Stimulated activated effector memory CD8-positive, alpha-beta T cell treated with anti-CD3 and anti-CD28 coated beads, Interleukin-12 subunit alpha, Interleukin-12 subunit beta, amount 100 ng/mL, for 72 hours (primary cell): Measurements from ENCODE around the gene OAS1.
"Not testable (repeated sequence)": the region's sequence is repeated elsewhere in the genome, so short reads cannot be mapped to it uniquely, and the experiment has no call there.

ENCODE experiments used
- ATAC-seq: fragments of 150-1000 bp; cut with Tn5 transposase; 2 replicates; pipeline ENCODE4 v1.10.0; 2021
- DNase-seq, 2 donors: peaks; one replicate each; pipeline ENCODE4 v3.0.0; 2021 to 2022; ENCODE audit warnings: low spot score in 2 of 2
- H3K27ac Mint-ChIP-seq: one replicate; pipeline ENCODE4 v1.8.0; 2022; ENCODE audit warnings: mild to moderate bottlenecking, mixed read lengths
- H3K36me3 Mint-ChIP-seq: one replicate; pipeline ENCODE4 v1.8.0; 2022; ENCODE audit warnings: mild to moderate bottlenecking, mixed read lengths
- H3K4me1 Mint-ChIP-seq: one replicate; pipeline ENCODE4 v1.8.0; 2022; ENCODE audit warnings: mixed read lengths
- H3K4me3 Mint-ChIP-seq: one replicate; pipeline ENCODE4 v1.8.0; 2022; ENCODE audit warnings: mild to moderate bottlenecking, mixed read lengths
- H3K9me3 Mint-ChIP-seq: one replicate; pipeline ENCODE4 v1.8.0; 2022; ENCODE audit warnings: mixed read lengths

The OAS1 gene

GRCh38 chr12:112938751-112939150 lies 32.0 kb downstream of the OAS1 start:
- peak in 1 of 2 donors; percentile 52 for DNase-seq
- peaks cover 41% of the 10 kb centered on the region for H3K4me1 Mint-ChIP-seq
- H3K9me3 Mint-ChIP-seq = no peaks in the 10 kb centered on the region
- no peaks in the 10 kb centered on the region for H3K36me3 Mint-ChIP-seq
- ATAC-seq = no peak
- H3K27ac Mint-ChIP-seq = peak overlapping the region; percentile 88
- H3K4me3 Mint-ChIP-seq = peak overlapping the region; percentile 80

GRCh38 chr12:112939761-112940381 lies 33.1 kb downstream of the OAS1 start:
- H3K36me3 Mint-ChIP-seq = no peaks in the 10 kb centered on the region
- ATAC-seq (peak; percentile 39), DNase-seq (peak in 1 of 2 donors; percentile 52)
- no peaks in the 10 kb centered on the region for H3K9me3 Mint-ChIP-seq
- H3K27ac Mint-ChIP-seq = peak overlapping the region; percentile 88
- H3K4me3 Mint-ChIP-seq = peak overlapping the region; percentile 80
- H3K4me1 Mint-ChIP-seq = peaks cover 45% of the 10 kb centered on the region

GRCh38 chr12:112941528-112942335 lies 35.0 kb downstream of the OAS1 start:
- H3K36me3 Mint-ChIP-seq = peaks cover 3% of the 10 kb centered on the region
- no peak overlapping the region for H3K4me3 Mint-ChIP-seq

GRCh38 chr12:112942572-112942971 lies 35.8 kb downstream of the OAS1 start:
- ATAC-seq (no peak), DNase-seq (no peak)
- Mint-ChIP-seq H3K4me3 (no peak overlapping the region), H3K36me3 (peaks cover 10% of the 10 kb centered on the region), H3K27ac (no peak overlapping the region), H3K4me1 (peaks cover 30% of the 10 kb centered on the region), H3K9me3 (no peaks in the 10 kb centered on the region)

More at GRCh38 chr12:112941528-112942335, 35.0 kb downstream of the OAS1 start:
- Mint-ChIP-seq H3K4me1 (peaks cover 39% of the 10 kb centered on the region), H3K27ac (no peak overlapping the region), H3K9me3 (no peaks in the 10 kb centered on the region)
- DNase-seq = no peak
- ATAC-seq = no peak

GRCh38 chr12:112944024-112944690 lies 37.4 kb downstream of the OAS1 start:
- Mint-ChIP-seq H3K4me1 (peaks cover 17% of the 10 kb centered on the region), H3K36me3 (peaks cover 17% of the 10 kb centered on the region), H3K4me3 (no peak overlapping the region), H3K9me3 (no peaks in the 10 kb centered on the region), H3K27ac (no peak overlapping the region)
- ATAC-seq = no peak
- DNase-seq = no peak

- Mint-ChIP-seq H3K4me1 (peaks cover 5% of the 10 kb centered on the region), H3K9me3 (no peaks in the 10 kb centered on the region), H3K27ac (no peak overlapping the region), H3K36me3 (peaks cover 23% of the 10 kb centered on the region), H3K4me3 (no peak overlapping the region)
- ATAC-seq (no peak), DNase-seq (no peak)
Measured at GRCh38 chr12:112945515-112945914, 38.8 kb downstream of the OAS1 start.

GRCh38 chr12:112946236-112947000 lies 39.7 kb downstream of the OAS1 start:
- DNase-seq = no peak
- no peaks in the 10 kb centered on the region for H3K9me3 Mint-ChIP-seq
- no peak overlapping the region for H3K4me3 Mint-ChIP-seq
- H3K36me3 Mint-ChIP-seq = peaks cover 28% of the 10 kb centered on the region
- no peak for ATAC-seq
- H3K27ac Mint-ChIP-seq = no peak overlapping the region
- peaks cover 5% of the 10 kb centered on the region for H3K4me1 Mint-ChIP-seq

- H3K4me1 Mint-ChIP-seq = peaks cover 5% of the 10 kb centered on the region
- H3K27ac Mint-ChIP-seq = no peak overlapping the region
- DNase-seq (no peak), ATAC-seq (no peak)
- H3K4me3 Mint-ChIP-seq = no peak overlapping the region
- H3K9me3 Mint-ChIP-seq = no peaks in the 10 kb centered on the region
- H3K36me3 Mint-ChIP-seq = peaks cover 37% of the 10 kb centered on the region
Measured at GRCh38 chr12:112947314-112947713, 40.6 kb downstream of the OAS1 start.

- Mint-ChIP-seq H3K9me3 (peaks cover 2% of the 10 kb centered on the region), H3K36me3 (peaks cover 42% of the 10 kb centered on the region), H3K4me3 (no peak overlapping the region), H3K4me1 (peaks cover 5% of the 10 kb centered on the region), H3K27ac (no peak overlapping the region)
- ATAC-seq = no peak
- no peak for DNase-seq
Measured at GRCh38 chr12:112947761-112948160, 41.0 kb downstream of the OAS1 start.

- H3K9me3 Mint-ChIP-seq = peaks cover 2% of the 10 kb centered on the region
- ATAC-seq (no peak), DNase-seq (no peak)
- H3K4me1 Mint-ChIP-seq = peaks cover 5% of the 10 kb centered on the region
- no peak overlapping the region for H3K4me3 Mint-ChIP-seq
- H3K36me3 Mint-ChIP-seq = peaks cover 44% of the 10 kb centered on the region
- H3K27ac Mint-ChIP-seq = peak overlapping the region; percentile 49
Measured at GRCh38 chr12:112948806-112949205, 42.0 kb downstream of the OAS1 start.

- H3K27ac Mint-ChIP-seq = no peak overlapping the region
- H3K4me3 Mint-ChIP-seq = no peak overlapping the region
- DNase-seq (no peak), ATAC-seq (no peak)
- H3K9me3 Mint-ChIP-seq = peaks cover 2% of the 10 kb centered on the region
- peaks cover 44% of the 10 kb centered on the region for H3K36me3 Mint-ChIP-seq
- no peaks in the 10 kb centered on the region for H3K4me1 Mint-ChIP-seq
Measured at GRCh38 chr12:112950701-112951100, 43.9 kb downstream of the OAS1 start.

- not testable (repeated sequence) for ATAC-seq, DNase-seq, H3K27ac Mint-ChIP-seq, H3K9me3 Mint-ChIP-seq, H3K4me3 Mint-ChIP-seq
- H3K36me3 Mint-ChIP-seq = peaks cover 32% of the 10 kb centered on the region
- peaks cover 14% of the 10 kb centered on the region for H3K4me1 Mint-ChIP-seq
Measured at GRCh38 chr12:112957125-112957524, 50.4 kb downstream of the OAS1 start.

GRCh38 chr12:112961074-112961473 lies 54.3 kb downstream of the OAS1 start:
- Mint-ChIP-seq H3K4me3 (no peak overlapping the region), H3K9me3 (peaks cover 6% of the 10 kb centered on the region), H3K4me1 (peaks cover 12% of the 10 kb centered on the region), H3K27ac (no peak overlapping the region), H3K36me3 (peaks cover 31% of the 10 kb centered on the region)
- ATAC-seq (no peak), DNase-seq (no peak)

GRCh38 chr12:112961536-112961935 lies 54.8 kb downstream of the OAS1 start:
- H3K9me3 Mint-ChIP-seq = peaks cover 6% of the 10 kb centered on the region
- H3K4me3 Mint-ChIP-seq = no peak overlapping the region
- DNase-seq (no peak), ATAC-seq (no peak)
- peaks cover 7% of the 10 kb centered on the region for H3K4me1 Mint-ChIP-seq
- no peak overlapping the region for H3K27ac Mint-ChIP-seq
- peaks cover 26% of the 10 kb centered on the region for H3K36me3 Mint-ChIP-seq

- DNase-seq = no peak
- Mint-ChIP-seq H3K9me3 (peaks cover 6% of the 10 kb centered on the region), H3K4me3 (no peak overlapping the region), H3K36me3 (peaks cover 26% of the 10 kb centered on the region), H3K27ac (no peak overlapping the region), H3K4me1 (peaks cover 7% of the 10 kb centered on the region)
- ATAC-seq = no peak
Measured at GRCh38 chr12:112962561-112962960, 55.8 kb downstream of the OAS1 start.
